ENCODE results near the gene NLGN1. TPM values are rescaled to one million over a fixed set of nuclear protein-coding genes. Genes with fewer than 3 reads are reported as not detected.

NLGN1 gene
- total RNA-seq, 1 donor from 2014 or later = not detected

DNA sequence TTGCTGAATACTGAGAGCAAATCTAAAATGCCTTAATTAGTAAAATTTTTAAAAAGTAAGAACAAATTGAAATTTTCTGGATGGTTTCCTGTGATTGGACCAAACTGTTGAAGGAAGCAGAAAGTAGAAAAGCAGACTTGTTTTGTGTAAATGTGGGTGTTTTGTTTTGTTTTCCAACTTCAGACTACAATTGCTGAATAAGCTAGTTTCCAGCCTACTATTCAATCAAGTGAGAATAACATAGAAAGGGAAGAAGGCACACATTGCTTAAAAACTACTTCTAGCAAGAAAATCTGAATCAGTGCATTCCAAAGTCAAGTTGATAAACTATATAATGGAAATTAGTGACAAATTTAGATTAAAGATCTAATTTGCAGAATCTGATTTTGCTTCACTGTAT, 519.3 kb downstream of the NLGN1 start:
- DNase-seq (ENCODE audit: low spot score) = no peak
- no peaks in the 10 kb centered on the region for H3K36me3 Mint-ChIP-seq (ENCODE audit: low read depth)
- H3K9me3 Mint-ChIP-seq (ENCODE audit: low read depth) = no peaks in the 10 kb centered on the region
- TF ChIP-seq, protein P1, sequence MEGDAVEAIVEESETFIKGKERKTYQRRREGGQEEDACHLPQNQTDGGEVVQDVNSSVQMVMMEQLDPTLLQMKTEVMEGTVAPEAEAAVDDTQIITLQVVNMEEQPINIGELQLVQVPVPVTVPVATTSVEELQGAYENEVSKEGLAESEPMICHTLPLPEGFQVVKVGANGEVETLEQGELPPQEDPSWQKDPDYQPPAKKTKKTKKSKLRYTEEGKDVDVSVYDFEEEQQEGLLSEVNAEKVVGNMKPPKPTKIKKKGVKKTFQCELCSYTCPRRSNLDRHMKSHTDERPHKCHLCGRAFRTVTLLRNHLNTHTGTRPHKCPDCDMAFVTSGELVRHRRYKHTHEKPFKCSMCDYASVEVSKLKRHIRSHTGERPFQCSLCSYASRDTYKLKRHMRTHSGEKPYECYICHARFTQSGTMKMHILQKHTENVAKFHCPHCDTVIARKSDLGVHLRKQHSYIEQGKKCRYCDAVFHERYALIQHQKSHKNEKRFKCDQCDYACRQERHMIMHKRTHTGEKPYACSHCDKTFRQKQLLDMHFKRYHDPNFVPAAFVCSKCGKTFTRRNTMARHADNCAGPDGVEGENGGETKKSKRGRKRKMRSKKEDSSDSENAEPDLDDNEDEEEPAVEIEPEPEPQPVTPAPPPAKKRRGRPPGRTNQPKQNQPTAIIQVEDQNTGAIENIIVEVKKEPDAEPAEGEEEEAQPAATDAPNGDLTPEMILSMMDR (IDR thresholded peaks at IDR 0.05) = no peak
- no peaks in the 10 kb centered on the region for H3K27me3 Mint-ChIP-seq (ENCODE audit: low read depth)
- H3K4me3 Mint-ChIP-seq (ENCODE audit: unreplicated experiment) = no peak overlapping the region
- H3K27ac Mint-ChIP-seq (ENCODE audit: unreplicated experiment) = no peak overlapping the region
- H3K4me1 Mint-ChIP-seq (ENCODE audit: low read depth) = no peaks in the 10 kb centered on the region

DNA sequence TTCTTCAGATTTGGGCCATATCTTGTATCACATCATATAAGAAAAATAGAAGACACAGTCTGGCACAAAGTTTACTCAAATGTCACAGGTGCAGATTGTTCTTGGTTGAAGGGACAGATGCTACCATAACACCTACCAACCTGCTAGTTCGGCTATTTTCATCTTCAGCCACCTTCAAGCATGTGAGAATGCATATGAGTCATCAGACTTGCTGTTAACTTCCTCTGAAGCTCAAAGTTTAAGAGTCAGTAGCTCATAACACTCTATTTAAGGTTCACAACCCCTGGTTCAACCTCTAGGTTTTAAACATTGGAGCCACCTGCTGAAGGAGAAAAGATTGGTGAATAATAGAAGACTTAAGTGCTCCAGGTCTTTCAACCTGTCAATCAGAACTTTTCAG, 522.8 kb downstream of the NLGN1 start:
- Mint-ChIP-seq H3K4me3 (ENCODE audit: unreplicated experiment) (no peak overlapping the region), H3K36me3 (ENCODE audit: low read depth) (no peaks in the 10 kb centered on the region), H3K9me3 (ENCODE audit: low read depth) (no peaks in the 10 kb centered on the region), H3K27me3 (ENCODE audit: low read depth) (no peaks in the 10 kb centered on the region), H3K4me1 (ENCODE audit: low read depth) (no peaks in the 10 kb centered on the region), H3K27ac (ENCODE audit: unreplicated experiment) (no peak overlapping the region)
- DNase-seq (ENCODE audit: low spot score) = no peak
- TF ChIP-seq, protein P1 (IDR thresholded peaks at IDR 0.05) = no peak

DNA sequence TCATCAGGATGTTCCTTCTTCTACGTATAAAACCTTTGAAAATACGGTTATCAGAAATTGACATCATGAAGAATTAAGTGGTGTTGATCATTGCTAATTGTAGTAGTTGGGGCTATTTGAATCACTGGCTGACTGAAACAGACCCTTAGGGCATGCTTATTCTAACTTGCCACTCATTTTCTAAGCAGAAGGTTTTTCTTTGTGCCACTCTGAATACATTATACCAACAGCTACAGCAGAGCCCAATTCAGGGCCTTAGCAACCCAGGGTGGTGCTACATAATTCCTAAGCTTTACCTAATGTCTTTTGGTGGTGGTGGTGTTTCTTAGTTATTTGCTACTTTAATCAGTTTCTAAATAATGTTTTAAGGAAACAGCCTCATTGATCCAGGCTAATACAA, 524.2 kb downstream of the NLGN1 start:
- Mint-ChIP-seq H3K9me3 (ENCODE audit: low read depth) (no peaks in the 10 kb centered on the region), H3K27ac (ENCODE audit: unreplicated experiment) (no peak overlapping the region), H3K4me1 (ENCODE audit: low read depth) (no peaks in the 10 kb centered on the region), H3K27me3 (ENCODE audit: low read depth) (no peaks in the 10 kb centered on the region), H3K4me3 (ENCODE audit: unreplicated experiment) (no peak overlapping the region), H3K36me3 (ENCODE audit: low read depth) (no peaks in the 10 kb centered on the region)
- TF ChIP-seq, protein P1 (IDR thresholded peaks at IDR 0.05) = no peak
- no peak for DNase-seq (ENCODE audit: low spot score)

DNA sequence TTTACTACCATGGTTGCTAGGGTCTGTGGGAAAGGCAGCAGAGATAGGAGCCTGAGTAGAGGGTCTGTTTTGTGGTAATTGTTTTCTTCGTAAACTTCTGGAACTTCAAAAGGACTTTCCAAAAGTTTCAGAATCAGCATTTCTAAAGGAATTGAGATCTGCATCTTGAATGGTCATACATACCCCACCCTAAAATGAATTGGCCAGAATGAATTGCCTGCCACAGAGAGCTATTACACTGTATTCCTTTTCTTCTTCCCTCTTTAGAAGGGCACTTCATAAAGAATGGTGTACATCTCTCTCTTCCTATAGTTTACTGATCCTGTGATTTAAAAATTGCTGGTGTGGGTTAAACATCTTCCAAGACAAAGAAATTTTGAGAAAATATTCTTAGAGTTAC, 525.7 kb downstream of the NLGN1 start:
- Mint-ChIP-seq H3K27me3 (ENCODE audit: low read depth) (no peaks in the 10 kb centered on the region), H3K36me3 (ENCODE audit: low read depth) (no peaks in the 10 kb centered on the region), H3K4me1 (ENCODE audit: low read depth) (no peaks in the 10 kb centered on the region), H3K9me3 (ENCODE audit: low read depth) (no peaks in the 10 kb centered on the region), H3K4me3 (ENCODE audit: unreplicated experiment) (no peak overlapping the region), H3K27ac (ENCODE audit: unreplicated experiment) (no peak overlapping the region)
- TF ChIP-seq, protein P1 (IDR thresholded peaks at IDR 0.05) = no peak
- no peak for DNase-seq (ENCODE audit: low spot score)

DNA sequence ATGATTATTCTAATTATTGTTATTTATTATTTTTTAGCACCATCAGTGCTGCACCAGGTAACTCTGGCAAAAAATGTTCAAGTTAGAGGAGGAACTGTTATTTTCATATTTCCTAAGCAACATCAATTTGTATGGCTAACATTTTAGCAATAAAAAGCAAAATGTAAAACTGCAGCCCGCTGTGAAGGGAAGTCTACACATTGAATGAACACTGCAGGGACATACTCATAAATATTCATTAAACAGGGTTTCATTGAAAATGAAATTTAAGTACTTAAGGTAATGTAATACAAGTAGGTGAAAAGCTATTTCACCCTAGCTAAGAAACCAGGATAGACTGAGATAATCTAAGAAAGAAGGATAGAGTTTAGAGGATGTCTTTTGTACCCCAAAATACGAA, 532.7 kb downstream of the NLGN1 start:
- H3K4me1 Mint-ChIP-seq (ENCODE audit: low read depth) = no peaks in the 10 kb centered on the region
- H3K27me3 Mint-ChIP-seq (ENCODE audit: low read depth) = no peaks in the 10 kb centered on the region
- no peak overlapping the region for H3K4me3 Mint-ChIP-seq (ENCODE audit: unreplicated experiment)
- no peaks in the 10 kb centered on the region for H3K36me3 Mint-ChIP-seq (ENCODE audit: low read depth)
- no peak overlapping the region for H3K27ac Mint-ChIP-seq (ENCODE audit: unreplicated experiment)
- TF ChIP-seq, protein P1 (IDR thresholded peaks at IDR 0.05) = no peak
- DNase-seq (ENCODE audit: low spot score) = no peak
- H3K9me3 Mint-ChIP-seq (ENCODE audit: low read depth) = no peaks in the 10 kb centered on the region
